ENCODE measurements around the gene RHPN2.

RHPN2 gene

DNA sequence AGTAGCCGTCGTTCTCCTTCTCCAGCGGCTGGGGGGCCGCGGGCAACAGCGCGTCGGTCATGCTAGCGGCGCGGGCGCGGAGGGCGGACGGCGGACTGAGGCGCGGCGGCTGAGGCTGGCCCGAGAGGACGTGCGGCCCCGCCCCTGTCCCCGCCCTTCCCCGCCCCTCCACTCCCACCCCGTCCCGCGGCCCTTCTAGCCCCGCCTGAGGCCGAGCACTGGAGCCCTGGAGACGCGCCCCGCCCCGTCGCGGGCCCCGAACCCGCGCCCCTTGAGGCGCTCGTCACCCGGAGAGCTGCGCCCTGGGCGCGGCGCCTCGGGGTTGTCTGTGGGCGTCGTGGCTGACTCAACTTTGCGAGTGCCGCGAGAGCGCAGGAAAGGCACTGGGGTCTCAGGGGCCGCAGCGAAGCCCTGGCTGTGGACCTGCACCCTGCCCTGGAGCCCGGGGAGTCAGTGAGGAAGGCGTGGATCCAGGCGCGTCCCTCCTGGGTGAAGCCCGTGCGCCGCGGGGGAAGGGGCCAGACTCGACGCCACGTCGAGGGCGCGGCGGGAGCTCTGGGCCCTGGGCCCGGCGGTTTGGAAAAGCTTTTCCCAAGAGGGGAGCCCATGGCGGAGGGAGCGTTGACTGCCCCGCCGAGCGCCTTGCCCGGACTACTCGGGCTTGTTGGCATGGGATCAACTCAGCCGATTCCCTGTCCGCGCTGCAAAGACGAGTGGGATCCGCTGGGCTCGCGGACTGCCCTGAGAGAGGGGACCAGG is at the start of gene RHPN2:
Gene RHPN2 (minus strand): TSS at position 97 of the 759 bp plus-strand sequence. CDS start 36 bp downstream, at position 61.
- peak; percentile 21 for DNase-seq

GRCh38 chr19:33114312-33114711 is 49.6 kb upstream of the RHPN2 start:
- no peak for DNase-seq

GRCh38 chr19:33111587-33111986 is 46.9 kb upstream of the RHPN2 start:
- DNase-seq: no peak

DNA sequence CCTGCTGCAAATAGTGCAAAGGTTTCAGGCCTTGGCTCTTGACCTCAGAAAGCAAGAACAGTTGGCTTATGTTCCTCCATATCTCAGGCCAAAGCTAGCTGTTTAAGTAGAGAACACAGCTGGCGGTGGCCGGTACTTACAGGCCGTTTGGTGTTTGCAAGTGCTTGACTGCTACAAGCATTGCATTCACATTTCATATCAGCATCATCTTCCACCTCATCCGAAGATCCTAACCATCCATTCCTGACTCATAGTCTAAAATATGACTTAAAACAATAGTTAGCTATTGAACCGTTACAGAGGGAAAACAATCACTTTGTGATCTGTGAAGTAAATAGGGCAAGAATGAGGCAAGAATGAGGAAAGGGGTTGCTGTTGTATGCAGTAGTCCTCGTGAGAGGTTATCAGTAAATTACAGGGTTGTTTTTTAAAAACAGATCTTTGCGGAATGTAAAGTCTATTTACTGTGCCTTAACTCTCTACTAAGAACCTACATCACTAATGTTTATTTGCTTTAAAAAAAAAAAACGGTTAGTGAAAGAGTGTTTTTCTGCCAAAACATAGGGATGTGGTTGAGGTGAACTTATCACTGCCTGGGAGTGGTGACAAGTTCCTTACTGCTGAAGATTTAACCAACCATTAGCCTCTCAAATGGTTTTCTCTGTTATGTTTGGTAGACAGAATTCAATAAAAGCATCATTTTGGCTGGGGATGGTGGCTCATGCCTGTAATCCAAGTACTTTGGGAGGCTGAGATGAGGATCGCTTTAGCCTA is 45.6 kb upstream of the RHPN2 start:
- DNase-seq: no peak

GRCh38 chr19:33108161-33108560 is 43.5 kb upstream of the RHPN2 start:
- DNase-seq: no peak

DNA sequence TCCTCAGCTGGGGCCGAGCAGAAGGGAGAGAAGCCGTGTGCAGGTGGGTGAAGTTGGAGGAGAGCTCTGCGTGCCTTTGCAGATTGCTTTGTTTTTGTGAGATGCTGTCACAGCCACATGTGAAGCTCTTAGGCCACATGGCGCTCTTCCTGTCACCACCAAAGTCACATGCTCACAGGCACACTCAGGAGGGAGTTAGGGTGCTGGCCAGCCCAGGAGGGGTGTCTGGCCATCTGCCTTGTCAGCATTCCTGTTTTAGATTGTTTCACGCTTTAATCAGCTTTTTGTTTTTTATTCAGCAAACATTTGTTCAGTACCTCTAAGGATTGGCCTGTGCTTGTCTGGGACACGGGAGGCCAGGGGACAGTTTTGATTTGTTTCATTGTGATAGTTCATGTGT is 38.2 kb upstream of the RHPN2 start:
- no peak for DNase-seq

- DNase-seq: no peak
Measured at GRCh38 chr19:33100894-33101644, 36.4 kb upstream of the RHPN2 start.

DNA sequence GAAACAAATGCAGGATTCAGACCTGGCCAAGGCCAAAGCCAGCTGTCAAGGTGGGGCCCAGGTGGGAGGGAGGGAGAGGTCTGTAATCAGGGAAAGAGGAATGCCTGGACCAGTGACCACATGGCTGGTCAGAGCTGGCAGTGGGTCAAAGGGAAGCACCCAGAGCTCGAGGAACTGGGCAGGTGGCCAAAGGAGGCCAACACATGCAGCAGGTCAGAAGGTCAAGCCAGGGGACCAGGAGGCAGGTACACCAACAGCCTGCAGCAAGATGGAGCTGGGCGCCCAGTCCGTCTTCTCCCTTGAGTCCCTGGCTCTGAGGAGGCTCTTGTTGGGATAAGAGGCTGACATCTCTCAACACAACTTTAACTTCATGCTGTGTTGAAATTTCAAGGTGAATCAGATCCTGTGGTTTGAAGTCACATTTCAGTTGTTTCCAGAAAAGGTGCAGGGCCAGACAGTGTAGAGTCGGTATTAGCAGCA is 33.4 kb upstream of the RHPN2 start:
- no peak for DNase-seq

- DNase-seq: no peak
Measured at GRCh38 chr19:33096005-33096404, 31.3 kb upstream of the RHPN2 start.

GRCh38 chr19:33094436-33095067 is 29.9 kb upstream of the RHPN2 start:
- no peak for DNase-seq

DNA sequence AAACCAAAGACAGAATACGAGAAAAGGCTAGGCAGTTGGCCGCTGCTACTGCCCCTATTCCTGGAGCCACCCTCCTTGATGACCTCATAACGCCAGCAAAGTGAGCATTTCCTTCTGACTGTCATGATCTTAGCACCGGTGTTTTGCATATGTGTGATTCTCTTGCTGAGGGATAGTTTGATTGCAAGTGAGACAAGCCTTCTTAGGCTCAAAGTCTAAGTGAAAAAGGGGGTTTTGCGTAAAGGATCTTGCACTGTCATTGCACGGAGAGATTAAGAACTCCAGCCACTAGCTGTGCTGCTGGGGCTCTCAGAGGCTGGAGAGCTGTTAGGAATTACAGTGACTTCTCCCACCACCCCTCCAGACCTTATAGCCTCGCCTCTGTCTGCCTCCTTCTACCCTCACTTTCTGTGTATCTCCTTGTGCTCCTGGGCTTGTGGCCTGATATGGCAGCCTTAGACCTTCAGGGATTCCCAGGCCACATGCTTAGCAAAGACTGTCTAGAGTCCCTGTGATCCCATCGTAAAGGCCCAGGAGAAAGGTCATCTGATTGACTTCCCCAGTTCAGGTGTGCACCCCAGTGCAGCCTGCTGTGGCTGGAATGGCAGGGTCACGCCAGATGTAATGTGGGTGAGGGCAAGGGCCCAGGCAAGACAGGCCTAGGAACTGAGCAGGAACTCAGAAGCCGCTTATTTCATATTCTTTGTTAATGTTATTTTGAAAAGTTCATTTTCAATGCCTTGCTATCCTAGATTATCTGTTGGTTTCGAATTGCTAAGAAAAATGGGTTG is 28.9 kb upstream of the RHPN2 start:
- DNase-seq: no peak

DNA sequence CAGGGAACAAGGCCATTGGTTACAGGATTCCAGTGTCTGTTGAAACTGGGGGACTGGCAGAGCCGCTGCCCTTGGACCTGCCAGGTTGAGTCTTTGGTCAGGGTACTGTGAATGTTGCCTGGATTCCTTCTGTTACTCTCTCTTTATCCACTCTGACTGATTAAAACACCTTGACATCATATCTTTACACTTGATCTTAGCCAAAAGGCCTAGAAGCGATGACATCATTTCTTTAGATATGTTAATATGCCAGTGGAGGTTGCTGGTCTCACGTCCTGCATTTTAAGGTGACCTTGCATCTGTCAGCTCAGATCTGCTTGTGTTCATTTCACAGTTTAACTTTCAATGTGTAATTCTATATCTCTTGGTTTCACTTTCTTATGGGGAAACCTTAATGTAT is 25.5 kb upstream of the RHPN2 start:
- no peak for DNase-seq

- no peak for DNase-seq
Measured at GRCh38 chr19:33089010-33089409, 24.3 kb upstream of the RHPN2 start.

GRCh38 chr19:33086955-33087354 is 22.3 kb upstream of the RHPN2 start:
- no peak for DNase-seq

- no peak for DNase-seq
Measured at GRCh38 chr19:33085570-33086128, 21.0 kb upstream of the RHPN2 start.

GRCh38 chr19:33080761-33081681 is 16.3 kb upstream of the RHPN2 start, which contains the start of gene GPATCH1:
Gene GPATCH1 (plus strand): TSS chr19:33081181. CDS start chr19:33081194, 13 bp downstream.
- peak; percentile 74 for DNase-seq

DNA sequence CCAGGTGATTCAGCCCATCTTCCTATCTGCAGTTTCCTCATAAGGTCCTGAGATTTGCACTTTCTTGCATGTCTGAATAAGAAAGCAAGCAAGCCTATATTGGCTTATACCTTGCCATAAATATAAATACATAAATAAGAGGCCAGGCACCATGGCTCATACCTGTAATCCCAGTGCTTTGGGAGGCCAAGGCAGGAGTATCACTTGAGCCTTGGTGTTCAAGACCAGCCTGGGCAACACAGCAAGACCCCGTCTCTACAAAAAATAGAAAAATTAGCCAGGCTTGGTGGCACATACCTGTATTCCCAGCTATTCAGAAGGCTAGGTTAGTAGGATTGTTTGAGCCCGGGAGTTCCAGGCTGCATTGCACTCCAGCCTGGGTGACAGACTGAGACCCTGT is 10.8 kb upstream of the RHPN2 start:
- DNase-seq: no peak

DNA sequence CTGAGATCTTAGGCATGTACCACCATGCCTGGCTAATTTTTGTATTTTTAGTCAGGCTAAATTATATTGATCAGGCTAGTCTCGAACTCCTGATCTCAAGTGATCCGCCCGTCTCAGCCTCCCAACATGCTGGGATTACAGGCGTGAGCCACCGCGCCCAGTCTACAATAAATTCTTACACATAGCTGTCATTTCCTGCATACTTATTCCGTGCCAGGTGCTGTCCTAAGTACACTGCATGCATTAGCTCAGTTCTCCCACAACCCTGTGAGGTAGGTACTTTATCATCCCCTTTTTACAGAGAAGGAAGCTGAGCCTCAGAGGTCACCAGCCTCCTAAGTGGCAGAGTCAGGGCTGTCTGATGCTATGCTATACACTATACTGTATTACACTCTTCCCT is 7.2 kb upstream of the RHPN2 start:
- DNase-seq: no peak

DNA sequence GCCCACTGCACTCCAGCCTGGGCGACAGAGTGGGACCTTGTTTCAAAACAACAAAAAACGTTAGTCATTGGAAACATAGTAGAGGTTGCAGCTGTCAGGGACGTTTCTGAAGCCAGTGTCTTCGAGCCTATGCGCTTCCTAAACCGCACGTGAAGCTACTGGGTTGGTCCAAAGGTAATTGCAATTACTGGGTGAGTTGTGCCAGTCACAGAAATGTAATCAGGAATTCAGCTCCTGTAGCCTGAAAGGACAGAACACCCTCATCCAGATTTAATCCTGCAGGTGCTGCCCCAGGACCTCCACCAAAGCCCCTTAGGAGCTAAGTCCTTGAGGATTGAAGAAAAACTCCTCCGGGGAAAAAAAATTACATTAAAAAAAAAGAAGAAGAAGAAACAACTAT is 2.4 kb upstream of the RHPN2 start:
- DNase-seq: no peak

DNA sequence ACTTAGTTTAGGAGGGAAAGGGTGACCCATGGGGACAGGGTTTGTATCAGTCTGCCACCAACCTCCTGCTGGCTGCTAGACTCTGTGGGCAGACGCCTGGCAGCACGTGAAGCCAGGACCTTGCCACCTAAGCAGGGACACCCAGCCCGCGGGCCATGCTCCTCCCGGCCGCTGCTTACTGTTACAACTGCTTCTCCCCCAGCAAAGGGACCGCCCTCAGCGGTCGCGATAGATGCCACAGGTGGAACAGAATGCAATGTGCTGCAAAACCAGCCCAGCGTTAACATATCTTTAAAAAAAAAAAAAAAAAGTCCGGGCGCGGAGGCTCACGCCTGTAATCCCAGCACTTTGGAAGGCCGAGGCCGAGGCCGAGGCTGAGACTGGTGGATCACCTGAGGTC is 1.9 kb upstream of the RHPN2 start:
- no peak for DNase-seq

GRCh38 chr19:33064458-33064791 is 263 bp downstream of the RHPN2 start:
- no peak for DNase-seq
